Activated CD4-positive, alpha-beta memory T cell treated with anti-CD3 and anti-CD28 coated beads for 36 hours (primary cell): ENCODE data around the gene GHR. TPM values are rescaled to one million over a fixed set of nuclear protein-coding genes. Genes with fewer than 3 reads are reported as not detected.

Source experiments
- CTCF ChIA-PET: fragments of 350-600 bp; sonication (Branson Sonifier 250); formaldehyde crosslinking; loops from one replicate; lab custom pipeline; 2021; ENCODE audit warnings: antibody characterized with exemption, inconsistent platforms; lab: Charles Lee
- POLR2A ChIA-PET: fragments of 350-600 bp; sonication (Branson Sonifier 250); formaldehyde crosslinking; loops from one replicate; lab custom pipeline; 2021; ENCODE audit warnings: antibody characterized with exemption; lab: Charles Lee
- DNase-seq: peaks from one replicate; pipeline ENCODE4 v3.0.0-alpha.2; 2020
- H3K27ac Mint-ChIP-seq: one replicate; pipeline ENCODE4 v1.8.0; 2021; ENCODE audit warnings: mixed read lengths
- H3K27me3 Mint-ChIP-seq: one replicate; pipeline ENCODE4 v1.8.0; 2021; ENCODE audit warnings: mixed read lengths
- H3K36me3 Mint-ChIP-seq: one replicate; pipeline ENCODE4 v1.8.0; 2021; ENCODE audit warnings: mixed read lengths
- H3K4me1 Mint-ChIP-seq: one replicate; pipeline ENCODE4 v1.8.0; 2021; ENCODE audit warnings: low read depth, mixed read lengths
- H3K4me3 Mint-ChIP-seq: one replicate; pipeline ENCODE4 v1.8.0; 2021; ENCODE audit warnings: mild to moderate bottlenecking, mixed read lengths
- H3K9me3 Mint-ChIP-seq: one replicate; pipeline ENCODE4 v1.8.0; 2021; ENCODE audit warnings: mixed read lengths
- intact Hi-C: fragments of 100-400 bp; cut with micrococcal nuclease; formaldehyde crosslinking; loops from one replicate; pipeline ENCODE4 v1.15.1; 2023
- total RNA-seq, 2 experiments: library from RNA; stranded (reverse); gene quantifications; one replicate each; pipeline ENCODE4 v1.2.3, GENCODE V29; 2021

Gene GHR
- total RNA-seq, 2 experiments from 2014 or later: not detected

DNA sequence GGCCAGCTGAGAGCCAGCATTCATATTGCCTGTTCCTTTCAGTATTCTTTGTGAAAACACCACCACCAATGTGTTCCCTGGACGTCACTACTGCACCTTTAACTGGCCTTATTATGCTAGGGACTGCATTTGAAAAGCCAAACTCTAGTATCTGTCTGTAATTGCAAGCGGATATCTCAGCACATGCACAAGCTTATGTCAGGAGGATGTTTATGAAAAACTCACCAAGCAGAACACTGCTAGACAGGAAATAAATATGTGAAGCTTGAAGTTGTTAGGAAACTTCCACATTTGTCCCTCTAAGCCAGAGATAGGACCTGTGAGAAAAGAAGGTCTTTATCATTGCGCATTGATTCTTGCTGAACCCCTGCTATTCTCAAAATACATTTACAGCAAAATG is 198.0 kb downstream of the GHR start:
- Mint-ChIP-seq H3K9me3 (no peaks in the 10 kb centered on the region), H3K4me3 (no peak overlapping the region), H3K27me3 (peaks cover 9% of the 10 kb centered on the region), H3K27ac (no peak overlapping the region), H3K36me3 (no peaks in the 10 kb centered on the region), H3K4me1 (no peaks in the 10 kb centered on the region)
- ChIA-PET POLR2A (no interaction called here), CTCF (interaction anchor here (0.5 kb wide), 1 partner anchor 287 kb away, joined by 3 read pairs; no protein-coding TSS in a partner anchor)
- DNase-seq: no peak
- intact Hi-C loops: no loop called here

DNA sequence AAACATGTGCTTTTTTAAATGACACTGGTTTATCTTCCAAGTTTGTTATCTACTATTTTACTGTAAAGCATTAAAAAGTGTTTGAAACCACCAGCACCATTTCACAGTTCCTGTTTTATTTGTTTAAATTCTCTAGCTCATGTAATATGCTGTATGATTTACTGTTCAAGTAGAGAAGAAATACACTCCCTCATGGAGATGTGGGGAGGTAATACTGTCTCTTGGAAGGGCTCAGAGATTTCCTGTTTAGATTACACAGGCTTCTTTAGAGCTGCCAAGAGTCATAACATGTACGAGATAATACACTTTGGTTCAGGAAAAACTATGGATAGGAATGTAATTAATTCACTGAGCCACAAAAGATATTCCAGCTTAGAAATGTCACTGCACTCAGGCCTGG is 198.4 kb downstream of the GHR start:
- intact Hi-C loops: no loop called here
- no peak overlapping the region for H3K27ac Mint-ChIP-seq
- H3K27me3 Mint-ChIP-seq: peaks cover 5% of the 10 kb centered on the region
- no peak for DNase-seq
- no peaks in the 10 kb centered on the region for H3K4me1 Mint-ChIP-seq
- H3K4me3 Mint-ChIP-seq: no peak overlapping the region
- no peaks in the 10 kb centered on the region for H3K9me3 Mint-ChIP-seq
- no peaks in the 10 kb centered on the region for H3K36me3 Mint-ChIP-seq
- ChIA-PET CTCF (interaction anchor here (0.5 kb wide), 1 partner anchor 287 kb away, joined by 3 read pairs; no protein-coding TSS in a partner anchor), POLR2A (no interaction called here)

GRCh38 chr5:42624912-42625311 is 201.7 kb downstream of the GHR start:
- no peaks in the 10 kb centered on the region for H3K9me3 Mint-ChIP-seq
- H3K27ac Mint-ChIP-seq: no peak overlapping the region
- H3K27me3 Mint-ChIP-seq: no peaks in the 10 kb centered on the region
- ChIA-PET POLR2A (no interaction called here), CTCF (no interaction called here)
- H3K4me1 Mint-ChIP-seq: no peaks in the 10 kb centered on the region
- no peaks in the 10 kb centered on the region for H3K36me3 Mint-ChIP-seq
- intact Hi-C loops: no loop called here
- H3K4me3 Mint-ChIP-seq: no peak overlapping the region
- no peak for DNase-seq

- ChIA-PET POLR2A (no interaction called here), CTCF (no interaction called here)
- Mint-ChIP-seq H3K4me1 (no peaks in the 10 kb centered on the region), H3K27me3 (no peaks in the 10 kb centered on the region), H3K27ac (no peak overlapping the region), H3K9me3 (no peaks in the 10 kb centered on the region), H3K36me3 (no peaks in the 10 kb centered on the region), H3K4me3 (no peak overlapping the region)
- intact Hi-C loops: no loop called here
- DNase-seq: no peak
Observed at GRCh38 chr5:42626462-42626861, 203.2 kb downstream of the GHR start.

DNA sequence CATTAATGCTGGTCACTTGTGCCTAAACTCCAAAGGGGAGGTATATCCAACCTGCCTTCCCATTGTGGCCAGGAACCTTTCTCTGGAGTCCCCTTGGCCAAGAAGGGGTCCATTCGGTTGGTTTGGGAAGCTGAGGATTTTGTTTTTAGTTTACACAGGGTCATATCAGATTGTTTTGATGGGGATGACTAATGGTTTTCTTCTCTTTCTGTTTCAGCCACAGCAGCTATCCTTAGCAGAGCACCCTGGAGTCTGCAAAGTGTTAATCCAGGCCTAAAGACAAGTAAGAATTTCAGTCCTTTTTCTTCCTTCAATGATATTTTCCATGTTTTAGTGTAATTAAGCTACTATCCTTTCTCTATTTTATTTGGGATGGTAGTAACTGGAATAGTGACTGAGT is 205.6 kb downstream of the GHR start:
- no peak for DNase-seq
- no peaks in the 10 kb centered on the region for H3K36me3 Mint-ChIP-seq
- no peak overlapping the region for H3K27ac Mint-ChIP-seq
- ChIA-PET POLR2A (no interaction called here), CTCF (no interaction called here)
- no peak overlapping the region for H3K4me3 Mint-ChIP-seq
- H3K4me1 Mint-ChIP-seq: no peaks in the 10 kb centered on the region
- no peaks in the 10 kb centered on the region for H3K9me3 Mint-ChIP-seq
- H3K27me3 Mint-ChIP-seq: no peaks in the 10 kb centered on the region
- intact Hi-C loops: no loop called here

DNA sequence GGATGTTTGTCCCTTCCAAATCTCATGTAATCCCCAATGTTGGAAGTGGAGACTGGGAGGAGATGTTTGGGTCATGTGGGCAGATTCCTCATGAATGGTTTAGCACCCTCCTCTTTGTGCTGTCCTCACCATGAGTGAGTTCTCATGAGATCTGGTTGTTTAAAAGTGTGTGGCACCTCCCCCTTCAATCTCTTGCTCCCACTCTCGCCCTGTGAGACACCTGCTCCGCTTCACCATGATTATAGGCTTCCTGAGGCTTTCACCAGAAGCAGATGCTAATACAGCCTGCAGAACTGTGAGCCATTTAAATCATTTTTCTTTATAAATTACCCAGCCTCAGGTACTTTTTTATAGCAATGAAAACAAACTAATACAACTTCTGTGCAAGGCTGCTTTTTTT is 206.0 kb downstream of the GHR start:
- Mint-ChIP-seq H3K27me3 (no peaks in the 10 kb centered on the region), H3K36me3 (no peaks in the 10 kb centered on the region), H3K4me1 (no peaks in the 10 kb centered on the region), H3K4me3 (no peak overlapping the region), H3K27ac (no peak overlapping the region), H3K9me3 (no peaks in the 10 kb centered on the region)
- DNase-seq: no peak
- POLR2A ChIA-PET: no interaction called here
- CTCF ChIA-PET: no interaction called here
- intact Hi-C loops: no loop called here

DNA sequence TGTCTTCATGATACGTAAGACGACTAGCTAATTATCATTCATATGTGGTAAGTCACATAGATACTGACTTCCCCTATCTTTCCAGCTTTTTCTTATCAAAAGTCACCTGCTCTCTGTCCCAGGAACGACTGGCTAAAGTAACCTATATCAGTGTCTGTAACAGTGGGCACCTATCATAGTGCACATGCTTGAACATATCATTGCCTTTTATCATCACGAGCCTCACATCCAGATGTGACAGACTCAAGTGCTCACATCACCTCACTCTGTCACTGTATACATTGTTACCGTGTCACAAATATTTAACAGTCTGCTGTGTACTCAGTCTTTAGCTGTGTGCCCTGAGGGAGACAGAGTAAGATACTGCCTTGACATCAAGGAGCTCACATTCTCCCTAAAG is 208.0 kb downstream of the GHR start:
- no peaks in the 10 kb centered on the region for H3K9me3 Mint-ChIP-seq
- H3K4me1 Mint-ChIP-seq: no peaks in the 10 kb centered on the region
- no peaks in the 10 kb centered on the region for H3K36me3 Mint-ChIP-seq
- H3K4me3 Mint-ChIP-seq: no peak overlapping the region
- DNase-seq: no peak
- ChIA-PET POLR2A (no interaction called here), CTCF (no interaction called here)
- no peak overlapping the region for H3K27ac Mint-ChIP-seq
- intact Hi-C loops: no loop called here
- H3K27me3 Mint-ChIP-seq: no peaks in the 10 kb centered on the region

- Mint-ChIP-seq H3K9me3 (no peaks in the 10 kb centered on the region), H3K4me3 (no peak overlapping the region)
- no peak for DNase-seq
Observed at GRCh38 chr5:42632354-42632900, 209.2 kb downstream of the GHR start.

GRCh38 chr5:42634575-42634974 is 211.3 kb downstream of the GHR start:
- intact Hi-C loops: no loop called here
- H3K27me3 Mint-ChIP-seq: peaks cover 3% of the 10 kb centered on the region
- ChIA-PET CTCF (interaction anchor here (0.6 kb wide), 1 partner anchor 275 kb away, joined by 3 read pairs; no protein-coding TSS in a partner anchor), POLR2A (no interaction called here)
- no peak overlapping the region for H3K4me3 Mint-ChIP-seq
- no peaks in the 10 kb centered on the region for H3K36me3 Mint-ChIP-seq
- H3K4me1 Mint-ChIP-seq: no peaks in the 10 kb centered on the region
- H3K27ac Mint-ChIP-seq: no peak overlapping the region
- no peak for DNase-seq
- H3K9me3 Mint-ChIP-seq: no peaks in the 10 kb centered on the region

More at GRCh38 chr5:42632354-42632900, 209.2 kb downstream of the GHR start:
- CTCF ChIA-PET: no interaction called here
- H3K4me1 Mint-ChIP-seq: no peaks in the 10 kb centered on the region
- peaks cover 1% of the 10 kb centered on the region for H3K27me3 Mint-ChIP-seq
- no peaks in the 10 kb centered on the region for H3K36me3 Mint-ChIP-seq
- no peak overlapping the region for H3K27ac Mint-ChIP-seq
- intact Hi-C loops: no loop called here
- POLR2A ChIA-PET: no interaction called here

- Mint-ChIP-seq H3K36me3 (no peaks in the 10 kb centered on the region), H3K27ac (no peak overlapping the region), H3K9me3 (no peaks in the 10 kb centered on the region), H3K27me3 (peaks cover 7% of the 10 kb centered on the region), H3K4me3 (no peak overlapping the region), H3K4me1 (no peaks in the 10 kb centered on the region)
- DNase-seq: no peak
- POLR2A ChIA-PET: no interaction called here
- CTCF ChIA-PET: no interaction called here
- intact Hi-C loops: no loop called here
Observed at GRCh38 chr5:42636425-42636824, 213.2 kb downstream of the GHR start.

- no peaks in the 10 kb centered on the region for H3K4me1 Mint-ChIP-seq
- intact Hi-C loops: no loop called here
- no peak overlapping the region for H3K4me3 Mint-ChIP-seq
- DNase-seq: no peak
- ChIA-PET CTCF (no interaction called here), POLR2A (no interaction called here)
- H3K27me3 Mint-ChIP-seq: peaks cover 9% of the 10 kb centered on the region
- H3K27ac Mint-ChIP-seq: no peak overlapping the region
- H3K9me3 Mint-ChIP-seq: no peaks in the 10 kb centered on the region
- H3K36me3 Mint-ChIP-seq: no peaks in the 10 kb centered on the region
Observed at GRCh38 chr5:42636946-42637345, 213.7 kb downstream of the GHR start.

- intact Hi-C loops: no loop called here
- Mint-ChIP-seq H3K9me3 (no peaks in the 10 kb centered on the region), H3K36me3 (no peaks in the 10 kb centered on the region), H3K4me3 (no peak overlapping the region), H3K27ac (no peak overlapping the region), H3K27me3 (peaks cover 9% of the 10 kb centered on the region), H3K4me1 (no peaks in the 10 kb centered on the region)
- no peak for DNase-seq
- POLR2A ChIA-PET: no interaction called here
- CTCF ChIA-PET: no interaction called here
Observed at GRCh38 chr5:42638972-42639371, 215.7 kb downstream of the GHR start.

DNA sequence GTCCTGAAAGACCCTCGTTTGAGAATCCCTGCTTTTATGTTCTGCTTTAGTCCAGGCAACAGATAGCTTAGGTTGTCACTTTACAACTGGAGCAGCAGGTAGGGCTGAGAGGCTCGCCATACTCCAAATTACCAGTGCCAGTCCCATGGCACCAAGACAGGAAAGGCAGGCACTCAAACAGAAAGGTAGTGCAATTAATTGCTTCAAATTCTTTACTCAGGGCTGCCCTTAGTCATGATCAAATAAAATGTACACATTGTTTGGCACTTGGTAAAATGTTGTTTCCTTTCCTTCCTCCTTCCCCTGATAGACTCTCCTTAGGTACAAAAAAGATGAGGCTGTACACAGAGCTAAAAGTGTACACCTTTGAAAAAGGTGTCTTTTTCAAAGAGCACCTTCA is 217.6 kb downstream of the GHR start:
- no peak for DNase-seq
- H3K4me3 Mint-ChIP-seq: no peak overlapping the region
- H3K4me1 Mint-ChIP-seq: no peaks in the 10 kb centered on the region
- intact Hi-C loops: no loop called here
- H3K27ac Mint-ChIP-seq: no peak overlapping the region
- peaks cover 11% of the 10 kb centered on the region for H3K27me3 Mint-ChIP-seq
- no peaks in the 10 kb centered on the region for H3K36me3 Mint-ChIP-seq
- POLR2A ChIA-PET: no interaction called here
- CTCF ChIA-PET: no interaction called here
- H3K9me3 Mint-ChIP-seq: no peaks in the 10 kb centered on the region
